Measurements from ENCODE around the gene KIFAP3.

DNA sequence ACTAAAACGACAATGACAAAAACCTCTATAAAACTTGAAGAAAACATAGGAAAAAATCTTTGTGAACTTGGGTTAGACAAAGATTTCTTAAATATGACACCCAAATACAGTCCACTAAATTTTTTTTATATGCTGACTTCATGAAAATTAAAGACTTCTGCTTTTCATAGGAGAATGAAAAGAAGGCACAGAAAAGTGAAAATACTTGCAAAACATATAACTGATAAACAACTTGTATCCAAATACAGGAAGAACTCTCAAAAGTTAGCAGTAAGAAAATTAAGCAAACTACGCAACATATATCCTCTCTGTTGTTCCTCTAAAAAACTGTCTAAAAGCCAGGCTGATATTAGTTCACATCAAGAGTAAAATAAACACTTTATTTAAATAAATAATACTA is 53.6 kb downstream of the KIFAP3 start:
- TF ChIP-seq, protein P1, sequence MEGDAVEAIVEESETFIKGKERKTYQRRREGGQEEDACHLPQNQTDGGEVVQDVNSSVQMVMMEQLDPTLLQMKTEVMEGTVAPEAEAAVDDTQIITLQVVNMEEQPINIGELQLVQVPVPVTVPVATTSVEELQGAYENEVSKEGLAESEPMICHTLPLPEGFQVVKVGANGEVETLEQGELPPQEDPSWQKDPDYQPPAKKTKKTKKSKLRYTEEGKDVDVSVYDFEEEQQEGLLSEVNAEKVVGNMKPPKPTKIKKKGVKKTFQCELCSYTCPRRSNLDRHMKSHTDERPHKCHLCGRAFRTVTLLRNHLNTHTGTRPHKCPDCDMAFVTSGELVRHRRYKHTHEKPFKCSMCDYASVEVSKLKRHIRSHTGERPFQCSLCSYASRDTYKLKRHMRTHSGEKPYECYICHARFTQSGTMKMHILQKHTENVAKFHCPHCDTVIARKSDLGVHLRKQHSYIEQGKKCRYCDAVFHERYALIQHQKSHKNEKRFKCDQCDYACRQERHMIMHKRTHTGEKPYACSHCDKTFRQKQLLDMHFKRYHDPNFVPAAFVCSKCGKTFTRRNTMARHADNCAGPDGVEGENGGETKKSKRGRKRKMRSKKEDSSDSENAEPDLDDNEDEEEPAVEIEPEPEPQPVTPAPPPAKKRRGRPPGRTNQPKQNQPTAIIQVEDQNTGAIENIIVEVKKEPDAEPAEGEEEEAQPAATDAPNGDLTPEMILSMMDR (IDR thresholded peaks at IDR 0.05 in 4 of 5, conservative IDR thresholded peaks at IDR 0.05 in 1 of 5) = no peak
- TF ChIP-seq POLR2A (IDR thresholded peaks at IDR 0.05) = no peak
